ENCODE results near the gene ZNF3.

ZNF3 gene

GRCh38 chr7:100120733-100121036 lies 39.2 kb upstream of the ZNF3 start:
- Histone ChIP-seq H3K4me1 (ENCODE audit: control insufficient read depth, insufficient read depth, low read length) (peaks cover 13% of the 10 kb centered on the region), H3K4me2 (ENCODE audit: low read length) (peak overlapping the region; percentile 90), H3K27me3 (ENCODE audit: control insufficient read depth, insufficient read depth, low read length) (no peaks in the 10 kb centered on the region), H3K36me3 (ENCODE audit: insufficient read depth, low read length) (peaks cover 17% of the 10 kb centered on the region), H3K4me3 (ENCODE audit: low read length) (peak overlapping the region; percentile 76), H3K9ac (ENCODE audit: low read depth, low read length) (peak overlapping the region; percentile 85), H3K9me3 (replicated peaks; ENCODE audit: low read length) (no peaks in the 10 kb centered on the region)

- Histone ChIP-seq H3K9me3 (replicated peaks; ENCODE audit: low read length) (no peaks in the 10 kb centered on the region), H3K4me3 (ENCODE audit: low read length) (peak overlapping the region; percentile 76), H3K27me3 (ENCODE audit: control insufficient read depth, insufficient read depth, low read length) (no peaks in the 10 kb centered on the region), H3K9ac (ENCODE audit: low read depth, low read length) (peak overlapping the region; percentile 85), H3K4me2 (ENCODE audit: low read length) (peak overlapping the region; percentile 90), H3K4me1 (ENCODE audit: control insufficient read depth, insufficient read depth, low read length) (peaks cover 13% of the 10 kb centered on the region), H3K36me3 (ENCODE audit: insufficient read depth, low read length) (peaks cover 17% of the 10 kb centered on the region)
Observed at GRCh38 chr7:100119970-100120732, 38.6 kb upstream of the ZNF3 start.

GRCh38 chr7:100119072-100119969 lies 37.8 kb upstream of the ZNF3 start, which contains the start of the genes CNPY4 and TAF6:
Gene CNPY4 (plus strand): TSS chr7:100119634. CDS start chr7:100119745, 111 bp downstream.
Gene TAF6 (minus strand): TSS chr7:100119358. CDS start chr7:100114209, 5,149 bp downstream.
- Histone ChIP-seq H3K36me3 (ENCODE audit: insufficient read depth, low read length) (peaks cover 15% of the 10 kb centered on the region), H3K9me3 (replicated peaks; ENCODE audit: low read length) (no peaks in the 10 kb centered on the region), H3K4me1 (ENCODE audit: control insufficient read depth, insufficient read depth, low read length) (peaks cover 13% of the 10 kb centered on the region), H3K4me2 (ENCODE audit: low read length) (peak within 1 kb of the TSS; percentile 90), H3K9ac (ENCODE audit: low read depth, low read length) (peak within 1 kb of the TSS; percentile 85), H3K4me3 (ENCODE audit: low read length) (peak within 1 kb of the TSS; percentile 76), H3K27me3 (ENCODE audit: control insufficient read depth, insufficient read depth, low read length) (no peaks in the 10 kb centered on the region)

DNA sequence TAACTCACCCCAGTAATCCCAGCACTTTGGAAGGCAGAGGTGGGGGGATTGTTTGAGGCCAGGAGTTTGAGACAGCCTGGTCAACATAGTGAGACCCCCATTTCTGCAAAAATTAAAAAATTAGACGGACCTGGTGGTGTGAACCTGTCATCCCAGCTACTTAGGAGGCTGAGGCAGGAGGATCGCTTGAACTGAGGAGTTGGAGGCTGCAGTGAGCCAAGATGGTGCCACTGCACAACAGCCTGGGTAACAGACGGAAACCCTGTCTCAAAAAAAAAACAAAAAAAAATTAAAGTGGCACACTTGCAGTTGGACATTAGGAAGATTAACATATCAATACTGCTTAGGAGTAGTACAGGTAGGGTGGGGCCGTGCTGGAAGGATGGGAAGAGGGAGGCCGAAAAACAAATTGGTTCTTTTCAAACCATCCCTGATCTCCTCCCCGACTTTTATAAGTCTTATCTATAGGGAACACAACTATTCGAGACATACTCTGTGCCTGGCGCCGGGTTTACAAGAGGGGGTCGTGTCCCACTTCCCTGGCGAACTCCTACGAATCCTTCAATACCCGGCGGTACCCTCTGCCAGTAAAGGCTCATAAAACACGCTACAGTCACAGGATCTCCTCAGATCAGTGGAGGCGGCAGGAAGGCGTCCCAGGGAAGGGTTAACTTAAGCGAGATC lies 37.0 kb upstream of the ZNF3 start:
- peaks cover 19% of the 10 kb centered on the region for H3K36me3 ChIP-seq (ENCODE audit: insufficient read depth, low read length)
- peak overlapping the region; percentile 85 for H3K9ac ChIP-seq (ENCODE audit: low read depth, low read length)
- H3K9me3 ChIP-seq (replicated peaks; ENCODE audit: low read length) = no peaks in the 10 kb centered on the region
- H3K4me2 ChIP-seq (ENCODE audit: low read length) = peak overlapping the region; percentile 90
- no peaks in the 10 kb centered on the region for H3K27me3 ChIP-seq (ENCODE audit: control insufficient read depth, insufficient read depth, low read length)
- H3K4me3 ChIP-seq (ENCODE audit: low read length) = peak overlapping the region; percentile 76
- H3K4me1 ChIP-seq (ENCODE audit: control insufficient read depth, insufficient read depth, low read length) = peaks cover 13% of the 10 kb centered on the region

- Histone ChIP-seq H3K4me1 (ENCODE audit: control insufficient read depth, insufficient read depth, low read length) (peaks cover 5% of the 10 kb centered on the region), H3K9ac (ENCODE audit: low read depth, low read length) (no peak overlapping the region), H3K4me3 (ENCODE audit: low read length) (no peak overlapping the region), H3K36me3 (ENCODE audit: insufficient read depth, low read length) (peaks cover 23% of the 10 kb centered on the region), H3K4me2 (ENCODE audit: low read length) (no peak overlapping the region), H3K27me3 (ENCODE audit: control insufficient read depth, insufficient read depth, low read length) (no peaks in the 10 kb centered on the region), H3K9me3 (replicated peaks; ENCODE audit: low read length) (no peaks in the 10 kb centered on the region)
Observed at GRCh38 chr7:100115026-100115425, 33.5 kb upstream of the ZNF3 start.

- H3K9ac ChIP-seq (ENCODE audit: low read depth, low read length) = no peak overlapping the region
- H3K36me3 ChIP-seq (ENCODE audit: insufficient read depth, low read length) = peaks cover 46% of the 10 kb centered on the region
- H3K4me3 ChIP-seq (ENCODE audit: low read length) = no peak overlapping the region
Observed at GRCh38 chr7:100111914-100112313, 30.4 kb upstream of the ZNF3 start.

GRCh38 chr7:100111156-100111555 lies 29.6 kb upstream of the ZNF3 start:
- Histone ChIP-seq H3K36me3 (ENCODE audit: insufficient read depth, low read length) (peaks cover 53% of the 10 kb centered on the region), H3K9ac (ENCODE audit: low read depth, low read length) (no peak overlapping the region), H3K9me3 (replicated peaks; ENCODE audit: low read length) (no peaks in the 10 kb centered on the region), H3K27me3 (ENCODE audit: control insufficient read depth, insufficient read depth, low read length) (no peaks in the 10 kb centered on the region), H3K4me3 (ENCODE audit: low read length) (no peak overlapping the region), H3K4me1 (ENCODE audit: control insufficient read depth, insufficient read depth, low read length) (no peaks in the 10 kb centered on the region), H3K4me2 (ENCODE audit: low read length) (no peak overlapping the region)

More at GRCh38 chr7:100111914-100112313, 30.4 kb upstream of the ZNF3 start:
- H3K4me2 ChIP-seq (ENCODE audit: low read length) = no peak overlapping the region
- no peaks in the 10 kb centered on the region for H3K27me3 ChIP-seq (ENCODE audit: control insufficient read depth, insufficient read depth, low read length)
- no peaks in the 10 kb centered on the region for H3K4me1 ChIP-seq (ENCODE audit: control insufficient read depth, insufficient read depth, low read length)
- H3K9me3 ChIP-seq (replicated peaks; ENCODE audit: low read length) = no peaks in the 10 kb centered on the region

DNA sequence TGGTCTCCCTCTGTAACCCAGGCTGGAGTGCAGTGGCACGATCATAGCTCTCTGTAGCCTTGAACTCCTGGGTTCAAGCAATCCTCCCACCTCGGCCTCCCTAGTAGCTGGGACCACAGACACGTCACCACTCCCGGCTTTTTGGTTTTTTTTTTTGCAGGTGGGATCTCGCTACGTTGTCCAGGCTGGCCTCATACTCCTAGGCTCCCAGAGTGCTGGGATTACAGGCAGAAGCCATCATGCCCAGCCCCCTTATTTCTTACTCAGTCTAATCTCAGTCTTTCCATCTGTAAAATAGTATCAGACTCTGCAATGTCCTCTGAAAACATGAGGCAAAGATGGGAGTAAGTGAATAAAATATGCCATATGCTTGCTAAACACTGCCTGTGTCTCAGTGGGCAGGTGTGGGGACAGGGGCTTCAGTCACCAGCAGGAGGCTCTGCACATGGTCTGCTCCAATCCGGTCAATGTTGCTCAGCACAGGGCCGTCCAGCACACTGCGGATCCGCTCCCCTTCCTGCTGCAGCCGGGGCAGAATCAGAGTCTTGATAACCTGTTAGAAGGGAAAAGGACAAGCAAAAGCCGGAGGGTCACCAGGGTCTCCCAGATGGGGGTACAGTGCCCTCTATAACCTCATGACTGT lies 28.1 kb upstream of the ZNF3 start:
- Histone ChIP-seq H3K9me3 (replicated peaks; ENCODE audit: low read length) (no peaks in the 10 kb centered on the region), H3K9ac (ENCODE audit: low read depth, low read length) (no peak overlapping the region), H3K27me3 (ENCODE audit: control insufficient read depth, insufficient read depth, low read length) (no peaks in the 10 kb centered on the region), H3K4me2 (ENCODE audit: low read length) (no peak overlapping the region), H3K36me3 (ENCODE audit: insufficient read depth, low read length) (peaks cover 62% of the 10 kb centered on the region), H3K4me1 (ENCODE audit: control insufficient read depth, insufficient read depth, low read length) (no peaks in the 10 kb centered on the region), H3K4me3 (ENCODE audit: low read length) (no peak overlapping the region)

DNA sequence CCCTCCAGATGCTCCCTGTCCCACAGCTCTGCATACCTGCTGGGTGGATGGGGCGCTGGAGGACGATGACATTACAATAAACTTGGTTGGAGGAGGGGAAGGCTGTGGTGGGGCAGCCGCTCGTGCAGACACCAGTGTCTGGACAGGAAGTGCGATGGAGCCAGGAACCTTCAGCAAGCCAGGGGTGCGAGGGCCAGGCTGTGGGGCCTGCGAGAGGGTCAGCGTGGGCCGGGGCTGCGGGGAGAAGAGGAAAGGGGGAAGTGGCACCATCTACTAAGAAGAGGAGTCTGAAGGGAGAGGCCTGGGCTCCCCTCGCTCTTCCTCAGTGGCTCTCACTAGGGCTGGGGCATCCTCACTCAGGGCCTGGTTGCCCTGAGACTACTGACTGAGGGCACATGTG lies 26.4 kb upstream of the ZNF3 start:
- H3K9ac ChIP-seq (ENCODE audit: low read depth, low read length) = no peak overlapping the region
- H3K36me3 ChIP-seq (ENCODE audit: insufficient read depth, low read length) = peaks cover 56% of the 10 kb centered on the region
- H3K9me3 ChIP-seq (replicated peaks; ENCODE audit: low read length) = no peaks in the 10 kb centered on the region
- peaks cover 7% of the 10 kb centered on the region for H3K4me1 ChIP-seq (ENCODE audit: control insufficient read depth, insufficient read depth, low read length)
- no peak overlapping the region for H3K4me3 ChIP-seq (ENCODE audit: low read length)
- H3K27me3 ChIP-seq (ENCODE audit: control insufficient read depth, insufficient read depth, low read length) = no peaks in the 10 kb centered on the region
- H3K4me2 ChIP-seq (ENCODE audit: low read length) = no peak overlapping the region

- no peak overlapping the region for H3K9ac ChIP-seq (ENCODE audit: low read depth, low read length)
- no peak overlapping the region for H3K4me3 ChIP-seq (ENCODE audit: low read length)
- H3K9me3 ChIP-seq (replicated peaks; ENCODE audit: low read length) = no peaks in the 10 kb centered on the region
- H3K36me3 ChIP-seq (ENCODE audit: insufficient read depth, low read length) = peaks cover 56% of the 10 kb centered on the region
- H3K4me1 ChIP-seq (ENCODE audit: control insufficient read depth, insufficient read depth, low read length) = peaks cover 14% of the 10 kb centered on the region
- no peak overlapping the region for H3K4me2 ChIP-seq (ENCODE audit: low read length)
- no peaks in the 10 kb centered on the region for H3K27me3 ChIP-seq (ENCODE audit: control insufficient read depth, insufficient read depth, low read length)
Observed at GRCh38 chr7:100107125-100107737, 25.7 kb upstream of the ZNF3 start.
